Hepatic stellate cell (primary cell): ENCODE measurements around the gene HDAC6.
A peak's percentile ranks its signal among the peaks of the same experiment; 100 is the strongest.

ENCODE experiments used
- DNase-seq: peaks from one replicate; pipeline ENCODE4 v3.0.0; 2011; ENCODE audit warnings: low spot score

The HDAC6 gene

GRCh38 chrX:48801280-48802088, at the start of gene HDAC6:
Gene HDAC6 (plus strand): TSS chrX:48802067. CDS start chrX:48802693, 626 bp downstream.
- peak; percentile 91 for DNase-seq

- DNase-seq, result no peak
Measured at GRCh38 chrX:48752498-48752897, 49.4 kb upstream of the HDAC6 start.

- DNase-seq, result no peak
Measured at GRCh38 chrX:48753708-48754228, 48.1 kb upstream of the HDAC6 start.

- DNase-seq, result no peak
Measured at GRCh38 chrX:48754238-48754637, 47.6 kb upstream of the HDAC6 start.

GRCh38 chrX:48761674-48762471, 40.0 kb upstream of the HDAC6 start, which contains the start of gene GLOD5:
Gene GLOD5 (plus strand): TSS chrX:48761747. CDS start chrX:48761791, 44 bp downstream.
- no peak for DNase-seq

GRCh38 chrX:48769230-48769629, 32.6 kb upstream of the HDAC6 start:
- no peak for DNase-seq

GRCh38 chrX:48770296-48770695, 31.6 kb upstream of the HDAC6 start:
- no peak for DNase-seq

- no peak for DNase-seq
Measured at GRCh38 chrX:48772602-48773001, 29.3 kb upstream of the HDAC6 start.

GRCh38 chrX:48776818-48777439, 24.9 kb upstream of the HDAC6 start:
- DNase-seq, result no peak

GRCh38 chrX:48779399-48779798, 22.5 kb upstream of the HDAC6 start:
- no peak for DNase-seq

GRCh38 chrX:48781705-48782104, 20.2 kb upstream of the HDAC6 start:
- DNase-seq, result no peak

- DNase-seq, result no peak
Measured at GRCh38 chrX:48782216-48782615, 19.7 kb upstream of the HDAC6 start.

- DNase-seq, result no peak
Measured at GRCh38 chrX:48782795-48783194, 19.1 kb upstream of the HDAC6 start.

- no peak for DNase-seq
Measured at GRCh38 chrX:48784726-48785125, 17.1 kb upstream of the HDAC6 start.

- DNase-seq, result no peak
Measured at GRCh38 chrX:48785186-48785539, 16.7 kb upstream of the HDAC6 start.

GRCh38 chrX:48785540-48786214, 16.2 kb upstream of the HDAC6 start:
- DNase-seq, result no peak

- DNase-seq, result no peak
Measured at GRCh38 chrX:48786341-48786800, 15.5 kb upstream of the HDAC6 start, which contains the start of gene GATA1. Gene GATA1 (plus strand): TSS chrX:48786590. CDS start chrX:48791110, 4,520 bp downstream.

GRCh38 chrX:48786825-48787504, 14.9 kb upstream of the HDAC6 start:
- DNase-seq, result no peak

GRCh38 chrX:48787505-48788443, 14.1 kb upstream of the HDAC6 start:
- no peak for DNase-seq
